Non-pigmented ciliary epithelial cell (primary cell): ENCODE data around the gene CACNA2D3.

Source experiments
- DNase-seq: peaks from one replicate; pipeline ENCODE4 v3.0.0-alpha.2; 2010; ENCODE audit warnings: low read depth

Gene CACNA2D3

DNA sequence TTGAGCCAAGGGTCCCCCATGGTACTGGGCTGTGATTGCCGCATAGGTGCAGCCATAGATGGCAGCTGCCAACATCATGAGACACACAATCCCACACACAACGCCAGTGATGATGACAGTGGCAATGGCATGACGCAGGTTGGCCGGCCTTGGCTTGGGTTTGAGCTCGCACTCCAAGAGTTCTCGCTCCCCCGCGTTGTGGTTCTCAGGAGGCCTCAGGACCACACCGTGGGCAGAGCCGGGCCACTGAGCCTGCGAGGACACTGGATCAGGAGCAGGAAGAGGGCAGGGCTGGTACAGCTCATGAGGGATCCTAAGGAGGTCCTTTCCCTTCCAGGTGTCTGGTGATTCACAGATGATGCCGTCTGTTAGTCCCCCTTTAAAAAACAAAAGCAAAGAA is 796.2 kb downstream of the CACNA2D3 start:
- no peak for DNase-seq

DNA sequence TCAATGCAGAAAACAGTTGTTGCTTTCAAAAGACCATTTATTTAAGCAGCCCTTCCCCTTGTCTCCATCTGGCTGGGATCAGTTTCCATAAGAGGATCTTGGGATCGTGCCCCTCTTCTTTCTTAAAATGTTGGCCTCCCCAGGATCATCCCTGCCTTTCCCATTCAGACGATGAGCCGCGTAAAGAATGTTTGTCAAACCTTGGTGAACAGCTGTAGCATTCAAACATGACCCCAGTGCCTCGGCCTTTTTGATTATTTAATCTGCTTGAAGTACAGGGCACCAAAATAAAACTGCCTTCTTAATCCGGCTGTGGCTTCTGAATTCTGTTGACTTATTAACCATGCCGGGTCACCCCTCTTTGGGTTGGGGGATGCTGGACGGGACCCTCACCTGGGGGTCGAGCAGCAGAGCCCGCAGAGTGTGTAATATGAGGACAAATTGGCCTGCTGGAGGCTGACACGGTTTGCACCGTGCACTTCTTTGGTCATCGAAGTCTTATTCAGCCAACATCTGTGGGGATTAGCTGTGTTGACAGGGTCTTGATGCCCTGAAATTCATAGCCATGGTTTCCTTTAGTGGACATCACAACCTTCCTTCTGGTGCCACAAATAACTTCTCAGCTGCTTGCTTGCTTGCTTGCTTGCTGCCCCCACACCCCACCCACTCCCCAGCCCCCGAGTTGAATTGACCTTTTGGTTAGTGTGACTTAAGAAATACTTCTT is 805.9 kb downstream of the CACNA2D3 start, which contains the start of gene LRTM1:
LRTM1 (minus strand) TSS at position 14 of the 725 bp plus-strand sequence. CDS start 148 bp downstream, outside the sequence.
- DNase-seq = no peak

DNA sequence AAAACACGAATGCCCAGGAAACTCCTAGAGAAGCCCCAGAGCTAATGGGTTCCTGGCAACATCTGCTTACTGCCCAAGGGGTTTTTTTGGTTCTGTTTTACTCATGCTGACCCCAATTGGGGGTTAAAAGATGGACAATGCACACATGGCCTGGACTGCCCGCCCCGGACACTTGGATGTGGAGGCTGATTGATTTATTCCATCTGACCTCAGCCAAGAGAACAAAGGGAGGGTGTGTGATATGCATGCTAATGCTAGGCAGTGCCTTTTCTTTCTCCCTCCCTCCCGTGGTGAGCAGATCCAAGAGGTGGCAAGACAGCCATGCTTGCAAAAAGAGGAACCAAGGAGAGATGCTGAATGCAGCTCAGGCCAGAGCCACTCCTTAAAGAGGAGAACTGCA is 808.8 kb downstream of the CACNA2D3 start:
- no peak for DNase-seq

DNA sequence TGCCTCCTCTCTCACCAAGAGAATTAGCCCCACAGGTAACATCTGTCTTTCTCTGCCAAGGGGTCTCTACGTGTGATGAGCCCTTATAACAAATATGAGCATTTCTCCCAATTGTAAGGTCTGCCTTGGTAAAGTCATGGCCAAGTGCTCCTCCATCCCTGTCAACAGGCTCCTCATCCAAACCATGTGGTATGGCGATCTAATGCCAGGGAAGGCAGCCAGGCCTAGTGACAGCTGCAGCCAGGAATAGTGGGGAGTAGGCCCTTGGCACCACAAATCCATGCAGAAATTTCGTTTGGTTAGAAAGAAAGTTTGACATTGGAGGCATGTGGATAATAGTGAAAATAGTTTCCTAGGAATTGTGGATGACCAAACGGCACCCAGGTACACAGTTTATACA is 810.3 kb downstream of the CACNA2D3 start:
- DNase-seq = no peak

DNA sequence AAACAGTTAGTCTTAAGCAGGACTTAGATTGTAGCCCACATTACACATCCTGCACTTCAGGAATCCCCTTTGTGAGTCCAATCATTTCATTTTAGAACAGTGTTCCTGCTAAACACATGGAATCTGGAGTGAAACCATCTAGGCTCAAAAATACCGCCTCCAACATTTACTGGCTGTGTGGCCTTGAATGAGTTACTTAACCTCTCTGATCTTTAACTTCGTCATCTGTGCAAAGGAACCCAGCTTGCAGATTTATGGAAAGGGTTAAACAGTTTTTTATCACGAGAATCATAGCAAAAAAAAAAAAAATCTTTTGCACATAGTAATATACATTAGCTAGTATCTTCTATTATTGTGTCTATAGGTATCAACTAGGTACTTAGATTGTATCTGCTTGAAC is 813.5 kb downstream of the CACNA2D3 start:
- DNase-seq = no peak

DNA sequence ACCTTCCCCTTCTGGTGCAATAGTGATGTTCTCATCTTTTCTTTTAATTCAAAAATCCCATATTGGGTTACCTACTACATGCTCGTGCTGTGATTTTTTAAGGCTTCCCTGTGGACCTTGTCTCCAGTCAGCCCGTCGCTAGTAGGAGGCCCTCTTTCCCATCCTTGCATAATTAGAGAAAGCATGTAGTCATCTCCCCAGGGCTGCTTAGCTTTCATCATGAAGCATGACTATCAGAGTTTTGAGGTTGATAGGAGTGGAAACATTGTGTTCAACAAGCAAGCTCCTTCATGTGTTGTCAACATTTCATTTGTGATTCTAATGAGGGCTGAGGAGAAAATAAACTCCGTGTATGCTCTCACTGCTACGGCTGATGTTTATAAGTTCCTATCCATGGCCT is 814.2 kb downstream of the CACNA2D3 start:
- no peak for DNase-seq

DNA sequence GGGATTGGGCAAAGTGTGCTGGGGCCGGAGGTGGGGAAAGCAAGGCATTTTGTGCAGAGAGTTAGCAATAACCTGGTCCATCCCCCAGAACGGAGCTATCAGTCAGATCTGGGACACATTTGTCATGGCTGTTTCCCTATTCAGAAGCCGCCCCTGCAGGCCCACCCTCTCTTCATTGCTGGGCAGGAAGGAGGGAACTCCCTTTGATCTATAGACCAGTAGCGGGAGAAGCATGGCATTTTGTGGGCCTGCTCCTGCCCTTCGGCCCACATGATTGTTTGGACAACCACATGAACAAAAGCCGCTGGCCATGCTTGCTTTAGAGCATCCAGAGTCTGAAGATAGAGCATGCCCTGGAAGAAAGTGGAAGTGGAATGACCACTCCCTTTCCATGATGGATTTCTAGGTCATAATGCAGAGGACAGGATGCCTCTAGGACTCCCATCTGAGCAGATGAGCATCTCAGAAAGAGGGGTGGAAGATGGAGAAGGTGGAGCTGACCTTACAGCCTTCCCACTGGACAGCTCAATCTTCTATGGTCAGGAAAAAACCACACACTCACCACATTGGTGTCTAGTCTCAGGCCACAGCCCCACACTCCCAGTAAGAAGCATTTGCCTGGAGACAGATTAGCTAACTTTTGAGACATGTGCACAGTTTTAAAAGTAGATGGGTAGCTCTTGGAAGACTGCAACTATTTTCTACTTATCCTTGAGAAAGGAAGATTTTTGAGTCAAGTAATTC is 817.4 kb downstream of the CACNA2D3 start:
- DNase-seq = no peak

DNA sequence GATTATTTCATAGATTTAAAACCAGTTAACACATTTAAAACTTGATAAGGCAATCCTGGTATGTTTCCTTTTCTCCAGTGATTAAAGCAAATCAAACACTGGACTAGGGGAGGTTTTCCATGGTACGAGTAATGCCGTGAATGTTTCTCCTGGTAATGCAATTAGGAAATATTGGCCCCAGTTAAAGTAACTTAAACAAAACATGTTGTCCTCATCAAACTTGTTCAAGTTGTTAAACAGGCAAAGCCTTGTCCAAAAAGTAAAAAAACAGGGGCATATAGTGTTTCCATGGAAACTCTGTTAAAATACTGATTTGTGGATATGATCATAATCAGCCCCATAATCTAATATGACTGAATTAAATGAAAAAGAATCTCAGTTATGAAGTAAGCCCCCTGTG is 818.6 kb downstream of the CACNA2D3 start:
- DNase-seq = no peak

DNA sequence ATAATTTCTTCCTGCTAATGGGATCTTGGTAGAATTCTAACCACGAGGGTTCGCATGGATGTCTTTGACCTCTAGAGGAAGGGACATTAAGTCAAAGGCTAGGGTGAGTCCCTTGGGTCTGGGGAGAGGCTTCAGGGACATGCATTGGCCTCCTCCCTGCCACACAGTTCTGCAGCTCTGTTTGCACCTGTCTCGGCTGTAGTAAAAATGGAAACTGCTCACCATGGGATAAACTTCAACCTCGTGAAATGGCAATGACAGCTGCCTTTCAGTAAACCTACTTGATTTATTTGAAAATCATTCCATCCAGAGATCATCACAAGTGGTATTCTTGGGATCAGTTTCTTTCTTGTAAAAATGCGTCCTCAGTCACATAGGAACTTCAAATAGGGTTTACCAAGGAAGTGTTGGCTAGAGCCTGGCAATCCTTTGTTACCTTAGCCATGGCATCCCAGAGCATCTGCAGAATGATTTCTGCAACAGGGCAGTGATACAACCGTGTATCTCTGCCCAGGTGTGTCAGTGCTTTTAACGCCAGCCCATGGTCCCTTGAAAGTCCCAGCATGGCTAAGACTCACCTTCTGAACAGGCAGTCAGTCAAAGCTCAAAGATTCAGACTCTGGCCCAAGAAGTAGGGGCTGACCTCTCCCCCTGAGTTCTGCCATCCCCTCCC is 819.5 kb downstream of the CACNA2D3 start:
- no peak for DNase-seq

DNA sequence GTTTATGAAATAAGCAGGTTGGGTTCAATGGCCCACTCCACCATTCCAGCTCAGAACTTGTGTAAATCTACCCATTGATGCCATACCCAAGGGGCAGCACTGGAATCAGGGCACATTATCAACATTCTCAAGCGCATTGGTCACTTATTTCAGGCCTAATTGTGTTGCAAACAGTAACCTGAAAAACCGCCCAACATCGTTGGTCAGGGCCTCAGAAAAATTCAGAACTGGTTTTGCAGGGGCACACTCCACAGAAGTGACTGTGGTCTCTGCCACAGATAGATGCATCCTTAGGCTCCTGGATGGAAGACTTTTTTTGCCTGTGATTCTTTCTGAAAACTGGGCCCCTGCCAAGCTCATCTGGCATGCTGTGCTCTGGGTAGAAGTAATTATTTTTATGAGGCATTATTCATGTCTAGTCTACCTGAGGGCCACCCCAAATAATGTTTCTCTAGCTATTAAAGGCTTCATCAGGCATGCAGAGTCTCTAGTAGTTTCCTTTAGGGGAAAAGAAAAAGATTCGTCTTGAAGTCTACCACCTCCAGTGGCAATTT is 827.2 kb downstream of the CACNA2D3 start:
- DNase-seq = no peak

DNA sequence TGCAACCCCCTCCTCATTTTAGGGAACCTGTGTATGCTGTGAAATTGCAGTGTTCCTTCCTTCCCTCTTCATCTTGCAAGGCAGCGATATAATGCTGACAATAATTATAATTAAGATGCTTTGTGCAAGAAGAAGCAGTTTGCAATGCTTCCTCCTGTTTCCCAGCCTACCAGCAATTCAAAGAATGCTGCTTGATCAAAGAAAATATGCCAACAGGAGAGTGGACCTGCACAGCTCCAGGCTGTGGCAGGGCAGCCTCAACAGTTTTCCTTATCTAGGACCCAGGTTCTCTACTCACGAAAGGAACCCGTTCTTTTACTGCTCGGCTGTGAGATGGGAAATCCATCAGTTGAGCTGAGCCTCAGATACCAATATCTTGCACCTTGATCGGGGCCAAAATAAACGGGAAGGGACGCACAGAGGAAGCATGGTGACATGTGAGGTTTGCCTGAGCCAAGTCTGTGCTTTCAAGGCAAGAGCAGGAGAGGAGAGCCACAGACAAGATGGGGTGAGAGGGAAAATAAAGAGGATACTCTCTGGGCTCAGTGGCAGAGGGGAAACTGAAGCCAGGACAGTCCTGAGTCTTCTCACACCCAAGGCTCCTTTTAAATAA is 828.1 kb downstream of the CACNA2D3 start:
- DNase-seq = no peak

DNA sequence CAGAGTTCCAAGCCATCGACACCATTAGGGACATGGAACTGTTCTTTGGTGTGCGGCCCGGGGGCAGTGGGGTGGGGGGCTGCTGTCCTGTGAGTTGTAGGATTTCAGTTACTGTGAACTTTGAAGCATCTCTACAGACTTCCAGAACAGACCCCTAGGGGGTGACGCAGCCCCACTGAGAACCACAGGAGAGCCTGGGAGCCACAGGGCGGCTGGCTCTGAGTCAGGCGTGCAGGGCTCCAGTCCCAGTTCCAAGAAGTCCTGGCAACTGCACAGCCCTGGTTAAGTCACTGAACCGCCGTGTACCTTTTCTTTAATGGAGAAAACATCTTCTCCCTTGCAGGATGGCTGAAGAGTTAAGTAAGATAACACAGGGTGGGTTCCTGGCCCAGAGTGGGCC is 829.1 kb downstream of the CACNA2D3 start:
- no peak for DNase-seq

DNA sequence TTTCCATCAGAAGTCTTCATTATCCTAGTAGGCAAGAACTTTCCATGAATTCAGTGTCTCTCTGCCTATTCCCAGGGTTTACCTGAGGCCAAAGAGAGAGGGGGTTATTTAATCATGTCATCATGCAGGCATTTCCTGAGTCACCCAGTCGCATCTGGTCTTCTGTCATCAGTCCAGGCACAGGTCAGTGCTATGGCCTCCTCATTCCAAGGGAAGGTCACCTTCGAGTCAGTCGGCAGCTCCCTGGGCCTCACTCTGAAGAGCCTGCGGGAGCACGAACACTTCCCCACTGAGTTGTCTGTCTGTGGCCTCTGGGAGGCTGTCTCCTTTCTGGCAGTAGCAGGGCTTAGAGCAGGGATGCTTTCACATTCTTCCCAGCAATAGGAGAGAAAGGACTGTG is 831.7 kb downstream of the CACNA2D3 start:
- DNase-seq = no peak

DNA sequence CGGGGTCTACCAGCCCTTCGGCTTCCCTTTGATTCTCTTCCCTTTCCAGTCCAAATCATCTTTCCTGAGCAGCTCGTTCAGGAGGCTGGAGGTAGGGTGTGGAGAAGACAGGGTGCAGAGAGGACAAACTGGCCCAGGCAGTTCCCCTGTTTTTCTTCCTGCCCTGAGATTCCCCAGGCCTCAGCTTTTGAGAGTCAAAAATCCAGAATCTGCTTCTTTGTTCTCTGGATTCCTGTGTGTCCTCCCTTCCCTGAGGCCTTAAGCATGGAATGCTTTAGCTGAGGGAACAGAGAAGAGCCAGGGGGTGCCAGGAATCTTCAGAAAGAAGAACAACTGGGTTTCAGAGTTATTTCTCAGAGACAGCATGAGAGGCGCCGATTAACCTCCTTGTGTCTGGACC is 832.2 kb downstream of the CACNA2D3 start:
- DNase-seq = no peak

DNA sequence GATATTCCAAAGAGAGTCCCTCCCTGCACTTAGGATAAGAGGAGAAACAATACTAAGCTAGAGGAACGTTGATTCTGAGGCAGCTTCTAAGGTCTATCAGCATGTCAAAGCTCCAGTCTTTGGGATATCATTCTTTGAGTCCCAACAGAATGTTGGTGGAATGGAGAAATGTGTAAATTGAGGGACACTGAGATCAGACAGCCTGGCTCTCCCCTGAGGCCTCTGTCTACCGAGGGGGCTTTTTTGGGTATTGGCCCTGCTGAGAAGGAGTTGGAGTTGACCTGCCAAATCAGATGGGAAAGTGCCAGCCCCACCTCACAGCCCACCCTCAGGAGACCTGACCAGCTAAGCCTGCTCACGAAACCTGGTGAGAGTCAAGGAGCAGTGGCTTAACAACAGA is 833.1 kb downstream of the CACNA2D3 start:
- no peak for DNase-seq

DNA sequence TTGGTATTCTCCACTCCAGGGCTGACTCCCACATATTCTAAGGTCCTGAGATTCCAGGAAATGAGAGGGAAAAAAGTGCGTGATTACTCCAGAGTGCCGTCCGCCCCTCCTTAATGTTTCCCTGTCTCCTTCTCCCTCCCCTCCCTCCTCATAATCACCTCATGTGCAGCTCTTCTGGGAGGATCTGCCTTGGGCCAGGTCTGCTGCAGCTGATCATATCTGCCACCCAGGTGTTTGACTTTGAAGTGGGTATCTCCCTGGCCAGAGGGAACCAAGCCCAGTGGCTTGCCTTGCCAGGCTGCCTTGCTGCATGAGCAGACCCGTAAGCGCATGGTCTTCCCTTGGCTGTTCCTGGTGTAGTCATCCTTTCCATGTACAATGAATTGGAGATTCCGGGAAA is 833.6 kb downstream of the CACNA2D3 start:
- no peak for DNase-seq

DNA sequence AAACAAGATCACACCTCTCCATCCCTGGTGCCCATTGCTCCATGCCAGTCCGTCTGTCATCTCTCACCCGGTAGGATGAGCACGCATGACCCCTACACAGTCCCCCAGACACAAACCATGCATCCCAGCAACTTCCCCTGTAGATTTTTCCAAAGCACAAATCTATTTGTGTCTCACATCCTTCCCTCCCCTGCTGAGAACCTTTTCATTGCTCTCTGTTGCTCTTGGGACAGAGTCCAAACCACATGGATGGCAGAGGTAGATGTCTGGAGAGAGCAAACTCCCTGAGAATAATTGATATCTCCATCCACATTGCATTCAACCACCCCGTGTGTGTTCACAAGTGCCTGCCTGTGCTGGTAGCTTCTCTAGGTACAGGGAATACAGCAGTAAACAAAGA is 835.4 kb downstream of the CACNA2D3 start:
- DNase-seq = no peak

DNA sequence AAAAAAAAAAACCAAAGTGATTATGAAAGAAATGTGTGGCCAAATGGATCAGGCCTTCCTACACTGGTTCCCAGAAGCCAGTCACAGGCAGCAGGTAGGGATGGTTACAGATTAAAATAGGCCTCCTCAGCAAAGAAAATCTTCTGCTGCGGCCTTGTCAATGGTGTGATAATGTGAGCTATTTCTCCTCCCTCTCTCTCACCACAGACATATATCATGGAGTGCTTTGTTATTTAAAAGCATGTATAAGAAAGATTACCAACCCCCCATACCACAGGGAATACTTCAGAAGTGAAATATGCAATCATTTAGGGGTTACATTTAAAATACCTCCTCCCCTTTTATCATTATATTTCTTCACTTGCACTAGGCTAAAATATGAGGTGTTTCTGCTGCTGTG is 837.7 kb downstream of the CACNA2D3 start:
- no peak for DNase-seq

DNA sequence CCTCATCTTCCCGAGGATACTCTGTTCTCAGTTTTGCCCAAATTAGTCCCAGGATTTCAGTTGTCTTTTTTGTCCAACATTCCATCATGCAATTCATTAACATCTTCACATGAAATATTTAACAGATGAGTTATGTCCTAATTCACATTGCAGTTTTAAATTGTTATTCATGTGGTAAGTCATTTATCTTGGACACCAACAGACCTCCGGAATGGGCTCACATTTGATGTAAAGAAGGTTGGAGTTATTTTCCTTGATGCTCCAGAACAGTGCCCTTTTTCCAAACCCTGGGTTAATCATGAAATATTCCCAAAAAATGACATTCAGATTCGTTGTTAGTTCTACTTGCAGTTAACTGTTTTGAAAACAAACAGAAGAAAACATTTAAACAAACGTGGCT is 838.3 kb downstream of the CACNA2D3 start:
- no peak for DNase-seq

DNA sequence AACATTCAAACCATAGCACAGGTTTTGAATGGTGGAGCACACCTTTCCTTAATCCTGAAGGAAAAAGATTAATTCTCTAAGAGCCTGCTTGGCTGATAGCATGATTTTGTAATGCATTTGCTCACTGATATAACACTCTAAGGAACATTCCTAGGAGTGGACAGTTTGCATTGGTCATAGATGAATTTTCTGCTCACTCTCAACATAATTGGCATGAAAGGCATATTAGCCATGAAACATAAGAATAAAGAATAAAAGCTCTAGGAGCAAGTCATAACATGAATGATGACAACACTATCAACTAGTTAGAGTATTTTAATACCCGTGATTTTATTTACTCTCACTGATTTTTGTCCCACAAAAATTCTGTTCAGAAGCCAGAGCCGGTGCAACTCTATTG is 839.8 kb downstream of the CACNA2D3 start:
- DNase-seq = no peak

DNA sequence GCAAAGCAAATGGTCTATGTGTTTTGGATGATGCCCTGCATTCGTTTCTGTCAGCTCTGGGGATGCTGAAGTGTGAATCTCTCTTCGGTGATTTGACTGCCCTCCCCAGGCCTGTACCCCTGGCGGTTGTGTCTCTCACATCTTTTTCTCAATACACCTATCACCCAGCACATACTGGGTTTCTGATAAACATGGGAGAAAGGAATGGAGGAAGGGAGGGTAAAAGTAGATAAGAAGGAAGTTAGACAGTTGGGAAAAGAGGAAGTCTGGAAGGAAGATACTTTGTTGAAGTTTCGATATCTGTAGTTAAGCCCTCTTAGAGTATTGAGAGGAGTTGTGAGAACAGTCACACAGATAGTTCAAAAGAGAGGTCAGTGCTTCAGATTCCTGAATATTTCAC is 841.3 kb downstream of the CACNA2D3 start:
- no peak for DNase-seq

DNA sequence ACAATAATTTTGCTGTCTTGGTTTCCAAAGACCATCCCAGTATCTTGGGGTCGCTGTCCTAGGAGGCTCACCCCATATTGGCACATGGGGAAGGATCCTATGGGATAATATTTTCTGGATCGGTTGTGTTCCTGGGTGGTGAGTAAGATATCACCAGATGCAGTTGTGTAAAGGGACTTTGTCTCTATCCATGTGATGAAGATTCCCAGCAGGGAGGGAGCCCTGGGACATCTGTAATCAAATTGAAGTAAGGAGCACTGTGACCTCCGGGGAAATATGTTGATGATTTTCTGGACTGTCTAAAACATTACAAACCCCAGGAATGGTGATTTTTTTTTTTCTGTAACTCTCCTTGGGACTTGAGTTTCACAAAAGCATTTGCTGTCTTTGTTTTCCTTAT is 841.7 kb downstream of the CACNA2D3 start:
- no peak for DNase-seq
